Activated naive CD4-positive, alpha-beta T cell treated with Interleukin-2 at 50 U/mL for 16 hours (primary cell): ENCODE results near the gene ARHGAP31.
A peak's percentile ranks its signal among the peaks of the same experiment; 100 is the strongest.
"Not testable (repeated sequence)": the region's sequence is repeated elsewhere in the genome, so short reads cannot be mapped to it uniquely, and the experiment has no call there.

ENCODE experiments used
- DNase-seq: peaks from one replicate; pipeline ENCODE4 v3.0.0-alpha.2; 2020

ARHGAP31 gene

DNA sequence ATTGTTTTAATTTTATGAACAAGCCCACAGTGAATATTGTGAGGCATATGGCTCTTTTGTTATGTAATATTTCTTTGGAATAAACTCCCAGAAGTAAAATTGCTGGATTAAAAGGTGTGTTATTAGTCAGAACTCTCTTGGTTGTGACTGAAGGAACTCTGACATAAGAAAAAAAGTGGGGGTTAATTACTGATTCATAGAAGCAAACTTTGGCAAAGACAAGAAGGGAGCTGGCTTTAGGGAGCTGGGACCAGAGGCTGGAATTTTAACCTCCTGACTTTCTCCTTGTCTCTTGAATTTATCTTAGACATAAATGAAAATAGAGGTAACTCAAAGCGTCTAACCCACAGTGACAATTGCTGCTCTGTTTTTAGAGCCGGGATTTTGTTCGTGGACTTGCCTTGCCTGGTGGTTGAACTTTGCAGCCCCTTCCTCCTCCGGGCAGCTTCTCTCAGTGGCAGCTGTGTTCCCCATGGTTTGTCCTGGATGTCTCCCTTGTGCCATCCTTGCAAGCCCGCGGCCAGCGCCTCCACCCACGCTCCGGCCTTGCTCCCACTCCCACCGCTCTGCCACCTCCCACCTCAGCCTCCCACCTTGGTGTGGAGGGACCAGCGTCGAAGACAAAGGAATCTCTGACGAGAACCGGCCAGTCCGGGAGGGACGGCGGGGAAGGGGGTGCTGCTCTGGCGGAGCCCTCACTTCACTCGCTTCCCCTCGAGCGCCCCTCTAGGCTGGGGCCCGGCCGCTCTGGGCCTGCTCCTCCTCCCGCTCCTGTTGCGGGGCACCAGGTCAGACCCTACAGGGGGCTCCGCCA lies 28.0 kb downstream of the ARHGAP31 start:
- DNase-seq = no peak

DNA sequence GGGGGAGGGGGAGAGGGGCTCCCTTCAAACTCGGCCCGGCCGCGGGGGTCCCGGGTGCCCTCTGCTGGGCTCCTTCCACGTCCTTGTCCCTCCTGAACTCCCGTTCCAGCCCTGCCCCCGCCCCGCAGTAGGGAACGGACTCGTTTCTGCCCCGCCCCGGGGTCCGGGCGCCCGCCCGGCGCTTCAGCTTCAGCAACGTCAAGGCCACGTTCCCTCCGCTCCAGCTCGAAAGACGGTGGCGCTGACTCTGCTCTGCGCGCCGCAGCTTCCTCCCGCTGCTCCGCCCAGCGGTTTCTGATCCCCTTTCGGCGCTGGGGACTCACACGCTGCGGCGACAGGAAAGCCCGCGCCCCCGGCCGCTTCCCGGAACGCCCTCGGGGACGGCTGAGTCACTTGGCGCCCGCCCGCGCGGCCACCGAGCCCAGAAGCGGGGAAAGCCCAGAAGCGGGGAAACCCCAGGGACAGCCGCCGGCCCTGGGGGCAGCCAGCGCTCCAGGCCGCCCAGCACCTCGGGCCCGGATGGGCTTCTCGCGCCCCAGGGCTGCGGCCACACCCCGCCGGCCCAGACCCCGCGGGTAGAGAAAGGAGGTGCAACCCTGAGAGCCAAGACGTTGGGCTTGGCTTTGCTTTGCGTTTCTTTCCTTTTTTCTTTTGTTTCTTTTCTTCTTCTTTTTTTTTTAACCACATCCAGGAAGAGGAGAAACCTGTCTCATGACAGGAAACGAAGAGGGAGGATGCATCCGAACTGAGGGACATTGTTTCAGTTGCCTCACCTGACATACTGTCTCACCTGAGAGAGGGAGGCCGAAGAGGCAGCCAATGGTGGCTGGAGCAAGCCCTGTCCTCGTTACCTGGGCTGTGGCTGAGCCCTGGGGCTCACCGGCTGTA lies 28.9 kb downstream of the ARHGAP31 start:
- peak; percentile 96 for DNase-seq

DNA sequence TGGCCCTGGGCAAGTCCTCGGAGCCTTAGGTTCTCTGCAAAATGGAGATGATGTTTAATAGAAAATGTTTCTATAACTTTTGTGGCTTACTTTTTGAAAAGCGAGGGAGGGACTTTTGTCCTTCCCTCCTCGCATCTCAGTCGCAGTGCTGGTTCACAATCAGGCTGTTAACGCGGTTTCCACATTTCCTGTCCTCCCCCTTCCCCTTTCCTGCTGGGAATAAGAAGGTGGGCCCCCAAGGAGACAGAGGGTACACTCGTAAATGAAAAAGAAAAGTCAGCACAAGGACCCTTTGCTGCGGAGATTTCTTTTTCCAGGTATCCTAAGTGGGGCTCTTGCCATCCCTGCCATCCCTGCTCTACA lies 29.5 kb downstream of the ARHGAP31 start:
- no peak for DNase-seq

DNA sequence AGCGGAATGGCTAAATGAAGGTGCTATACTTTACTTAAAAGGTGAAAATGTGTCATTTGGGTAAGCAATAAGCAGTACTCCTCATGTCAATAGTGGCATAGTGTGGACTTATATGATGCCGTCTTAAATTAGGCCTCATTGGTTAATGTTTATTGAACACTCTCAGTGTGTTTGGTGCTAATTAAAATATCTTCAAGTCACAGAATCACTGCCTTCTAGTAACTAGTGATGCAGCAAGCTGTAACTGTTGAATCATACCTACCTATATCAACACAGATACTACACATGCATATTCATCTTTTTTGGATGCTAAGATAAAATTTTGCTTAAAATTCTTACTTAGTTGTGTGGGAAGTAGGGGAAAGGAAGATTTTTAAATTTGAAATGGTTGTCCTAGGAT lies 30.7 kb downstream of the ARHGAP31 start:
- DNase-seq = no peak

DNA sequence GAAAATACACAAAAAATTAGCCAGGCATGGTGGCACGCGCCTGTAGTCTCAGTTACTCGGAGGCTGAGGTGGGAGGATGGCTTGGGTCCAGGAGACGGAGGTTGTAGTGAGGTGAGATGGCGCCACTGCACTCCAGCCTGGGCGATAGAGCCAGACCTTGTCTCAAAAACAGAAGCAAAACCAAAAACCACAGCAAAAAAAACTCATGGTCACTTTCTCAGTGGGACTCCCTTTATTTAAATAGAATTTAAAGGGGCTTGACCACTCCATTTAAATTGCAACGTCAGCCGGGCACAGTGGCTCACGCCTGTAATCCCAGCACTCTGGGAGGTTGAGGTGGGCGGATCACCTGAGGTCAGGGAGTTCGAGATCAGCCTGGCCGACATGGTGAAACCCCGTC lies 32.8 kb downstream of the ARHGAP31 start:
- no peak for DNase-seq

DNA sequence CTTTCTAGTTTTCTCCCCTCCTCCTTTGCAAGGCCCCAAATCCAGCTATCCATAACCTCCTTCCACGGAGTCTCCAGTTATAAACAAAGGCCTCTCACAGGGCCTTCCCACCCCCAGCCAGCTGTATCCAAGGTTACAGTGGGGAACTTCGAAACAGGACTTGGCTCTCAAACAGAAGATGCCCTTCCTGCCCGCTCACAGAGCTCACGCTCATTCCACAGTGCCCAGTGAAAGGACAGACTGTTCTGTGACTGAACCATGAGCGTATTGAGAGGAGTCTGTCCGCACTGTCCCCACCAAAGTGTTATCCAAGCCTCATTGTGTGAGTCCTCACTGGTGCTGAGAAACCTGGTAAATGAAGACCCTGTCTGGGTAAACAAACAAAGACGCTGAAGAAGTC lies 35.4 kb downstream of the ARHGAP31 start:
- DNase-seq = no peak

DNA sequence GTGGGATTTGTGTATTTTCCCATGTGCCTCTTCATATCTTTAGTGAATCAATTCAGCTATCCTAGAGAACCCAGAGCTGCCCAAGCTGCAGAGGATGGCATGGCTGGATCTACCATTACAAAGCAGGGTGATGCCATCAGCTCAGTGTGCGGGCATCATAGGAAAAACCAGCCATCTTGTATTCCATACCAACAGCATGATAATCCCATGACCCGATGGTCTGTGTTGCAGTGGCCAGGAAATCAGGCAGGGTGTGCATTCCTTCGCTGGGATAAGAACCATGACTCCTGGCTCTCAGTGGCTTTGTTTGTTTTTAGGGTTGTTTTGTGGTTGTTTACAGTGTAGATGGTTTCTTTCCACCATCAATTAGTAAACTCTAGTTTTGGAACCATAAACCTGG lies 36.0 kb downstream of the ARHGAP31 start:
- DNase-seq = no peak

DNA sequence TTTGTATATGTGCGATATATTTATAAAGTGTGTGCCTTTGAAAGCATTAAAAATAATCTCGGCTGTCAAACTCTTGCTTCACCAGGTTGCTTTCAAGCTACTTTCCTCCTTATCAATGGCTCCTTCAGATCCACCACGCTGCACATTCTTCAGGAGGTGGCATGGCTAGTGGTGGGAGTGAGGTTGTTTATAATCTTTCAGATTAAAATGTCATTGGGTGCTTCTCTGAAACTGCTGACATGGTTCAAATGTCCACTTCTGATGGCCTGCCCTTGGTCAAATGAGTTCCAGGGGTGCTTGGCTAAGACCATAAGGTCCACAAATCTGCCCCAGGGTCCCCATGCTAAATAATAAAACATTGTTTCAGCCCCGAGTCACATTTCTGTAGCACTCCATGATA lies 36.7 kb downstream of the ARHGAP31 start:
- DNase-seq = no peak

DNA sequence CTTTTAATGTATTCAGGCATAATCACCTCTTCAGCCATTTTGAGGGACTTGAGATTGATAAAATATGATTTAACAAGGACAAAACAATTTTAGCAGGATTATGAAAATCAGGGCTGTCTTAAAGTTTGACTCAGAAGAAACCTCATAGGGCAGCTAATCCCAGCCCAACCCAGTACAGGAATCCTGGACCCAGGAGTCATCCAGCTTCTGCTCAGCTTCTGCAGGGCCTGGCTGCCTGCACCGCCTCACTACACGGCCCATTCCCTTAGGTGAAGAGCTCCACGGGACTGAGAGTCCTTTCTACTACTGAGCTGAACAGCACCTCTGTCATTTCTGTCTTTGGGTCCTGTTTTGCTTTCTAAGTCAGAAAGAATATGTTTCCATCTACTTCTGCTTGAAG lies 37.5 kb downstream of the ARHGAP31 start:
- no peak for DNase-seq

DNA sequence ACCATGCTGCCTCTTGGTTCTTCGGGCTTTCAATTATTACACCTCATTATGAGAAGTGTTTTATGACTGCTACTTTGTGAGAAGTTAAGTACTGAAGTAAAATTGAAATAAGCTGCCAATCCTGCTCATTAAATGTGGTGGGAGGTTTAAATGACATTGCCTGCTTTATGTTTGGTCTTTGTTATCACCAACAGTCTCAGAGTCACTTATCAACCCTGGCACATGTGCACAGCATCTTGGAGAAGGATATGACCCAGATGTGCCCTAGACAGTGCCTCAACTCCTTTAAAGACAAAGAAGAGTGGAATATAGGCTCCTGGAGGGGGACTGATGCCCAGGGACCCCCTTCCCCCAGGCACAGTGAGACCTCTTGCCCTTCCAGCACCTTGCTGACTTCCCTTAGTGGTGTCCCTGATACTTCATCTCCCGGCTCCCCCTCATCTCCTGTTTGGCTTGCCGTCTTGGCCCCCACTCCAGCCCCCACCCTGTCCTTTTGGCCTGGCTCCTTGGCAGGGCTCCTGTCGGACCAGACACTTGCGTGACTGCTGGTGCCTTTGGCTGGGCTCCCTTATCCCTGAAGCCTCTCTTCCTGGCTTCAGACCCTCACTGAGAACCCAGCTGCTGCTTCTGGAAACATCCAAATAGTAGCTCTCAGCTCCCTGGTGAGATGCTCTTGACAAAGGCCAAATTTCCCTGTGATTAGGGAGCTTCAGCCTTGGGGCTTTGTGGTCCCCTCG lies 39.8 kb downstream of the ARHGAP31 start:
- no peak for DNase-seq

DNA sequence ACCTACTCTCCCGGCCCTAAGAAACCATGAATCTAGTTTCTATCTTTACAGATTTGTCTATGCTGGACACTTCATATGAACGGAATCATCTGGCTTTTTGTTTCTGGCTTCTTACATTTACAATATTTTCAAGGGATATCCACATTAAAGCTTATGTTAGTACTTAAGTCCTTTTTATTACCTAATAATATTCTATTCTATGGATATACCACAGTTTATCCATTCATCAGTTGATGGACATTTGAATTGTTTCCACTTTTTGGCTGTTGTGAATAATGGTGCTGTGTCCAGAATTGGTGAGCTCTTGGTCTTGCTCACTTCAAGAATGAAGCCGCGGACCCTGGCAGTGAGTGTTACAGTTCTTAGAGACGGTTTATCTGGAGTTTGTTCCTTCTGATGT lies 42.6 kb downstream of the ARHGAP31 start:
- no peak for DNase-seq

DNA sequence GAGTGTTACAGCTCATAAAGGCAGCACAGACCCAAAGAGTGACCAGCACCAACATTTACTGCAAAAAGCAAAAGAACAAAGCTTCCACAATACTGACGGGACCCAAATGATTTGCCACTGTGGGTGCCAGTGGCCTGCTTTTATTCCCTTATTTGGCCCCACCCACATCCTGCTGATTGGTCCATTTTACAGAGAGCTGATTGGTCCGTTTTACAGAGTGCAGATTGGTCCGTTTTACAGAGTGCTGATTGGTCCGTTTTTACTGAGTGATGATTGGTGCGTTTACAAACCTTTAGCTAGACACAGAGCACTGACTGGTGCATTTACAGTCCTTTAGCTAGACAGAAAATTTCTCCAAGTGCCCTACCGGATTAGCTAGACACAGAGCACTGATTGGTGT lies 43.2 kb downstream of the ARHGAP31 start:
- not testable (repeated sequence) for DNase-seq

DNA sequence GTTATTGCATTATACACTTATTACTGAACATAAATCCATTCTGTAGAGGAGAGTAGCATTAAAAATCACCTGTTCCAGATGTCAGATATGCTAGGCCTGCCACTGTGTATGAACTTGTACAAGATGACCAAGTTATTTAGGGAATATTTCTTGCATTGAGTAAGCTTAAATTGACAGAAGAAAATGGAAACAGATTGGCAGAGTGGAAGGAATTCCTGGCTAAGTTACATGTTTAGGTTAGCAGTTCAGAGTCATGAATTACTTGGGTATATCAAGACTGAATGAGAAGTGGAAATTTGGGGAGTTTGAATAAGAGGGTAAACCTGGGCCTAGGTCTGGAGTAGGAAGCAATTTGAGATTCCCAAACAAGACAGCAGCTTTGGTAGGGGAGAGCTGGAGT lies 44.6 kb downstream of the ARHGAP31 start:
- no peak for DNase-seq

DNA sequence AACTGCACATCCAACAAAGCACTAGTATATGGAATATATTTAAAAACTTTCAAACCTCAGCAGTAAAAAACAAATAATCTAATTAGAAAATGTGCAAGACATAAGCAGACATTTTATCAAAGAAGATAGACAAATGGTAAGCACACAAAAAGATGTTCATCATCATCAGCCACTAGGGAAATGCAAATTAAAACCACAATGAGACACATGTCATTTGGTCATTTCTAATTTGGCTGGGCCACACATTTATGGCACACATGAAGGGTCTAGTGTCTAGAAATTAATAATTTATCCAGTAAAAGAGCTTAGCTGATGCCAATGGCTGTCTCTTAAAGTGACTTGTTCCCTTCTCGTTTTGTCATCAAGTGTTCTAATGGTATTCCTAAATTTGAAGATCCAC lies 45.8 kb downstream of the ARHGAP31 start:
- DNase-seq = no peak

DNA sequence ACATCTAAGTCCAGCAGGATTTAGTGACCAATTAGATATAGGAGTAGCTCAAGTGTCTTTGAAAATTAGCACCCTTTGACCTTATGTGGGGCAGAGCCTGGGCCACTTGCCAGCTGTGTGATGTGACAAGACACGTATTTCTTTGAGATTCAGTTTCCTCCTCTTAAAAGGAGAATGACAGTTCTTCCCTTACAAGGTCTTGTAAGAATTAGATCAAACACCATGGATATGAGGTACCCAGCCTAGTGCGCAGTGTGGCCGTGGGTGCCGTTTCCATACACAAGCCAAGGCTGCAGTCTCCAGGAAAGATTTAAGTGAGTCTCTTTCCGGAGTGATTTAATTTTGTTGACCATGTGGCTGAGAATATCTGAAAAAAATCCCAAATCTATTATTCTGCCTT lies 46.3 kb downstream of the ARHGAP31 start:
- DNase-seq = no peak

DNA sequence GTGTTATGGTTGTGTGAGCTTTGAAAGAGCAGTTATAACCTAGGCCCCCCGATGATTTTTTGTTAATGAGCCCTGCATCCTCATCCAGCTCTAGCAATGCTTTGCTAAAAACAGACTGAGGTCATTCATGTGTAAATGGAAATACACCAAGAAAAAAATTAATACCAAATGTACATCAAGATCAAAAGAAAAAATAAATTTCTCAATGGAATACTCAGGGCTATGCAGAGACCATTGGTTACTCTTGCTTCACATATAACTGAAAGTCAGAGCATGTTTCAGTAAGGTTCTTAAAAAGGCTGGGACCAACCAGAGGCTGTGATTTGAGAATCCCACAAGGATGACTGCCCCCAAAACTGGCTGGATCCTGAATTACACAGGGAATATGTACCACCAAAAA lies 48.0 kb downstream of the ARHGAP31 start:
- DNase-seq = no peak

DNA sequence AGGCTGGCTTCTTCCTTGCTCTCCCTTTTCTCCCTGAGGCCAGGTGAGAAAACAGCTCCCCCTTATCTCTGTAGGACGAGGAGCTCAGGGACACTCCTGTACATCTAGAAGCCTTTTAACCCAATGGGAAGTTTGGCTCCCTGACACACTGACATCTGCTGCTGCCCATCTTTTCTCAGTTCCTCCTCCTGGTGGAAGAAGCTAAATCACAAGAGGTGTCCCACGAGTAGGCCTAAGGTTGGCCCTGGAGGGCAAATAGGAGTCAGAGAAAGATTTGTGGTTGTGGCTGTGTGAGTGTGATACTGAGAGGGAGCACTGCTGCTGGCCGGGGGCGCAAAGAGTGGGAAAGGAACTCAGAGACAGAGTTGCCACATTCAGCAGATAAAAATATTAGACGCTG lies 49.5 kb downstream of the ARHGAP31 start:
- no peak for DNase-seq

DNA sequence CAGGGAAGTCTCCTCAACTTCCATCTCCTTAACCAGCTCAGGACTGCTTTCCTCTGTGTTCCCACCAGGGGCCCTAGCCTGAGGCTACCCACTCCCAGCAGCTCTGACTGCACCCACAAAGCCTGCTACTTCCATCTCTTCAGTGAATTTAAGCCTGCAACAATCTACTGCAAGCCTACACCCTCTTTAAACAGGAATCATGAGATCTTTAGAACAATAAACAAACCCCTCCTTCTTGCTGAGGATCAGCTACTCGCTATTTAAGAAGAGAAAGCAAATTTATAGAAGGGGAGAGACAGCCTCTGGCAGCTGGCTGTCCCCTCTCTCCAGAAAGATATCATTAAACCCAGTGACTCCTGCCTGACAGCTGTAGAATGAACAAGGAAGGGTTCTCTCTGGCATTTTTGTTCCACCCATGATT lies 51.9 kb downstream of the ARHGAP31 start:
- no peak for DNase-seq

DNA sequence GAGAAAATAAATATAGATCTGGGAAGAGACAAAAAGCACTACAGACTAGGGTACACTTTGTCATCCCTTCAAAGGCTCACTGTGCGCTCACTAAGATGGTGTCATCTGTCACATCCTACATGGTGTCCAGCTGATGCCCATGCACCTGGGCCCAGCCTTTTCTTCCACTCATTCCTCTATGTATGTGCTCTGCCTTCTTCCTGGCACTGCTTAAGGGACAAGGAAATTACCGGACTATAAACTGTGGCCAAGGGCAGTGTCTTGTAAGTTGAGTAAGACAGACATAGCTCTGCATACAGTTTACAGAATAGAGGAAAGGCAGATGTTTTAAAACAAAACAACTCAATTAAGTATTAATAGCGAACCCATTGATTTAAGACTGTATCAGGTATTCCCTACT lies 52.9 kb downstream of the ARHGAP31 start:
- no peak for DNase-seq

DNA sequence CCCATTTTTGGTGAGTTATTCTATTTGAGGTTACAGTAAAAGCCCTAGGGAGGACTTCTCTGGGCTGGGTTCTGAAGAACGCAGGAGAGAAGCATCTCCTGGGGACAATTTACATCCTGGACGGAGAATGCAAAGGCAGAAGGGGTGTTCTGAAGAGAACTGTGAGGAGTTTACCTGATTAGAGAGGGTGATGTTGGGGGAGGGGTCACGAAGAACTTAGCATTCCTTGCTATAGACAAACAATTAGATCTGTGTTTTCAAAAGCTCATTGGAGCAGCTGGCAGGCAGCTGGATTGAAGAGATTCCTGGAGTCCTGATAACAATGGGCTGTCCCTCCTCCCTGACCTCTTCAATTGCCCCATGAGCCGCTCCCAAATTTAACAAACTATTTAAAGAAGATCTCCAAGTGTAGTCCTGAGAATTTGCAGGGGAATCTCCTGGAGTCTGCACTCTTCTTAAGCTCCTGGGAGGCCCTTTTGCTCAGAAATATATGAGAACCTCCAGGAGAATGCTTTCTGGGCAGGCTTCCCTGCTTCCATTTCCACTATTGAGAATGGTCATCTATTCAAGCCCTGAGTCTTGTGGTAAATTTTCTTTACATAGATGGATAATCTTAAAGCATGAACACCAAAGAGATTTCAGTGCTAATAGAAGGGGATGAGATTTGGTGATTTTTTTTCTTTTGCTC lies 55.3 kb downstream of the ARHGAP31 start:
- DNase-seq = no peak

DNA sequence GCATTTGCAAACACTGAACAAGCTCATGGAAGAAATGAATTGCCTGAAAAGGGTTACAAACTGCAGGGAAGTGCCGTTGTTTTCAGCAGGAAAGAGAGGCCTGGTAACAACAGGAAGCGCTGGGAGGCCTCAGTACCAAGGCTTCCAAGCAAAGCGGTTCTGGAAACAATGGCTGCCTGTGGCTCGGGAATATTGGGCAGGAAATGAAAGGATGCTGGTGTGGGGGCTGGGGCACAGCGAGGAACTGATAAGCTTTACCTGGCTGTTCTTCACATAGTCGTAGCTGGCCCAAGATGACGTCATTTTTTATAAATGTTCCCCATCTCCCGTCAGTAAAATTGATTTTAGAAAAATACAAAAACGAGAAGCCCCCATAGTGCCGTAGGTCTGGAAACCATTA lies 55.9 kb downstream of the ARHGAP31 start:
- no peak for DNase-seq

DNA sequence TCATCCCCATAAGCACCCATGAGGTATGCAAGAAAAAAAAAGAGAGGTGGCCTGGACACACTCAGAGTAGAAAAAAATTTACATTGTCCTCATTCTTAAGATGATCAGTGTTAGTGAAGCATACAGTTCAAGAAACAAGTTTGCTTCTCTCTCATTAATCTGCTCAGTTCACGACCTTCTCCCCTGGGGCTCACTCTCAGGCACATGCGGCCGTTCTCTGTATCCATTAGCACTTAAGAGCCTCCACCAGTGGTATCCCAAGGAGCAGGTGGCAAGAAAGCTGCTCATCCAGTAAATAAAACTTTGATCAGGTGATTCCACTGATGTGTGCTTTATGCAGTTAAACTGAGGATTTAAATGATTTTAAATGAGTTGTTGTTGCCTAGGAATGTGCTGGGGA lies 57.4 kb downstream of the ARHGAP31 start:
- DNase-seq = no peak

DNA sequence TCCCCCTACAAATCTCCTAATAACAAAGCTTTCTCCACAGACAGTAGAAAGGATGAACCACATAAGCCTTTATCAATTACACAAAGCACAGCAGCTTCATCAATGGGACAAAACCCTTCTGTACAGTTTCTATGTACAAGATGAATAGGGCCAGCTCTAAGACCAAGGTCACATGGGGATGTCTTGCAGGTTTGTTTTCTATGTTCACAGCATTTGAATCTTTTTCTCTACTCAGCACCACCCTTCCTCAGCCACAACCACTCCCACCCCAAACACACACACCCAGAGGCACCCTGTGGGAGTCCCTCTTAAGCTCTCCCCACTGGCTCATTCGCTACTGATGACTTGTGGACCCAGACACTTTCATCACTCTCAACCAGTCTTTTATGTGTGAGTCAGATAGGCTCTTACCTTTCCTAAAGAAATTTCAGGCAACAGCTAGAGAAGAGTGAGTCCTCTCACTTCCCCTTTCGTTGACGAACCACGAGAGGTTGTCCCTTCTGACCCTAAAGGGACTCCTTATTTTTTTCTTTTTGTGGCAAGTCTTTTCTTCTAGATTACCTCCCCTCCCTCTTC lies 57.9 kb downstream of the ARHGAP31 start:
- peak; percentile 25 for DNase-seq
